HepG2 (cell line): ENCODE measurements around the gene MAP3K7CL. TPM values are rescaled to one million over a fixed set of nuclear protein-coding genes. Genes with fewer than 3 reads are reported as not detected.
A peak's percentile ranks its signal among the peaks of the same experiment; 100 is the strongest.

ENCODE experiments used
- ATF1 ChIP-seq: IDR thresholded peaks from 2 replicates; pipeline ENCODE4 v1.6.1; 2016; ENCODE audit warnings: mild to moderate bottlenecking, control low read depth
- ATF3 ChIP-seq: sonication (generic); formaldehyde crosslinking; IDR thresholded peaks from 2 replicates; pipeline ENCODE4 v1.4.0; 2020; ENCODE audit warnings: missing genetic modification reagents
- ELF3 ChIP-seq: IDR thresholded peaks from 2 replicates; pipeline ENCODE4 v1.6.1; 2016; ENCODE audit warnings: missing genetic modification reagents, missing compliant biosample characterization
- GABPA ChIP-seq, 2 experiments: IDR thresholded peaks; 2 replicates each; pipeline ENCODE4 v1.6.1; 2011 to 2016; ENCODE audit warnings: low read depth in 2 of 2, low read length in 1 of 2, missing biosample characterization in 1 of 2, missing genetic modification characterization in 1 of 2
- KMT2B ChIP-seq: IDR thresholded peaks from 2 replicates; pipeline ENCODE4 v1.6.1; 2016; ENCODE audit warnings: missing genetic modification reagents, missing compliant biosample characterization
- MED1 ChIP-seq: sonication (generic); formaldehyde crosslinking; IDR thresholded peaks from 2 replicates; pipeline ENCODE4 v1.4.0; 2020; ENCODE audit warnings: missing genetic modification reagents
- RERE ChIP-seq: IDR thresholded peaks from 2 replicates; pipeline ENCODE4 v1.6.1; 2016; ENCODE audit warnings: low read depth, missing genetic modification reagents, missing compliant biosample characterization
- YY1 ChIP-seq: IDR thresholded peaks from 2 replicates; pipeline ENCODE4 v1.6.1; 2011; ENCODE audit warnings: low read length, low read depth, moderate library complexity, mild to moderate bottlenecking; ENCODE audit not compliant: insufficient read depth, insufficient replicate concordance
- ZBTB37 ChIP-seq: sonication (generic); formaldehyde crosslinking; IDR thresholded peaks from 2 replicates; pipeline ENCODE4 v1.4.0; 2020; ENCODE audit warnings: mild to moderate bottlenecking, missing genetic modification reagents
- ZNF280D ChIP-seq: sonication (generic); formaldehyde crosslinking; IDR thresholded peaks from 2 replicates; pipeline ENCODE4 v1.5.1; 2020; ENCODE audit warnings: mild to moderate bottlenecking, missing genetic modification reagents
- ZNF3 ChIP-seq: IDR thresholded peaks from 2 replicates; pipeline ENCODE4 v1.7.0; 2017; ENCODE audit warnings: inconsistent platforms
- ZNF724P ChIP-seq: sonication (generic); formaldehyde crosslinking; IDR thresholded peaks from 2 replicates; pipeline ENCODE4 v1.8.0; 2022; ENCODE audit warnings: missing genetic modification reagents, borderline replicate concordance
- ZNF784 ChIP-seq: sonication (generic); formaldehyde crosslinking; IDR thresholded peaks from 2 replicates; pipeline ENCODE4 v1.5.1; 2020; ENCODE audit warnings: missing genetic modification reagents, mild to moderate bottlenecking, borderline replicate concordance
- polyA plus RNA-seq, 8 experiments: library from polyadenylated mRNA; depleted of rRNA in 3 of 8; stranded (reverse) in 7 of 8; unstranded in 1 of 8; fragments of >200 nt; fragmentation: Illumina TruSeq in 4 of 8; extraction: Trizol in 4 of 8; gene quantifications; 2 replicates each; pipeline versions ENCODE4 v1.2.1 to v1.2.3, GENCODE V29; 2011 to 2016; ENCODE audit warnings: low read depth in 4 of 8, missing spikeins in 1 of 8, mixed read lengths in 1 of 8; ENCODE audit not compliant: insufficient read depth in 1 of 8
- total RNA-seq, 5 experiments: library from RNA; depleted of rRNA; stranded (reverse); fragments of >200 nt; fragmentation: Illumina TruSeq; extraction: Trizol; gene quantifications; 2 replicates each; pipeline ENCODE4 v1.2.3, GENCODE V29; 2016; ENCODE audit warnings: low read depth in 1 of 5

The MAP3K7CL gene
- total and polyA plus RNA-seq, 2 of the 13 experiments (the other 11 are each of a cell fraction or from before 2014, with no cell fraction given): 0.04 to 0.15 TPM

GRCh38 chr21:29195981-29196669 is 65.7 kb downstream of the MAP3K7CL start (continued):
- peak; percentile 81; the same call in 1 of the 2 replicates for TF ChIP-seq ZNF3 (CRISPR knock-in tag)
- TF ChIP-seq ZNF724P (CRISPR knock-in tag): no peak
- TF ChIP-seq RERE (CRISPR knock-in tag): no peak
- 0 out of 2 replicates have a peak, but pooled peaks have one; percentile 26 for TF ChIP-seq MED1 (CRISPR knock-in tag)
- peak; percentile 87 for TF ChIP-seq ELF3 (CRISPR knock-in tag)
- TF ChIP-seq KMT2B: no peak
- no peak for TF ChIP-seq ZNF280D (CRISPR knock-in tag)
- TF ChIP-seq YY1: no peak
- TF ChIP-seq ZBTB37: no peak
- TF ChIP-seq ATF3 (CRISPR knock-in tag): peak; percentile 71
- no peak for TF ChIP-seq ATF1 (CRISPR knock-in tag)
- TF ChIP-seq GABPA (IDR thresholded peaks at IDR 0.05; ENCODE audit: low read depth, low read length): no peak
- peak; percentile 39; the same call in 1 of the 2 replicates for TF ChIP-seq GABPA (CRISPR knock-in tag; IDR thresholded peaks at IDR 0.05; ENCODE audit: low read depth)
- no peak for TF ChIP-seq ZNF784 (CRISPR knock-in tag)
